HEK293 (cell line): ENCODE results near the gene GRN.

Experiments
- CTCF ChIA-PET: fragments of 350-600 bp; formaldehyde crosslinking; extraction: SDS; loops from one replicate; lab custom pipeline; 2021; ENCODE audit warnings: antibody characterized with exemption; lab: Yijun Ruan, JAX
- POLR2A ChIA-PET: fragments of 300-600 bp; formaldehyde crosslinking; extraction: SDS; loops from one replicate; lab custom pipeline; 2020; ENCODE audit warnings: antibody characterized with exemption, inconsistent platforms; lab: Yijun Ruan, JAX
- H3K27ac ChIP-seq: fragments of 200-500 bp; sonication (Bioruptor generic); 2 replicates; pipeline ENCODE4 v1.5.1; 2014; ENCODE audit warnings: low read depth, low read length, control low read depth, inconsistent platforms; ENCODE audit errors: extremely low read depth
- H3K36me3 ChIP-seq, 2 experiments: fragments of 200-500 bp in 1 of 2; sonication (Bioruptor generic) in 1 of 2; 1 replicate in 1 of 2; 2 replicates in 1 of 2; pipeline ENCODE4 v1.5.1; 2014 to 2017; ENCODE audit warnings: inconsistent platforms in 2 of 2, low read length in 2 of 2; ENCODE audit not compliant: control insufficient read depth in 2 of 2, insufficient read depth in 1 of 2
- H3K4me1 ChIP-seq: fragments of 200-500 bp; sonication (Bioruptor generic); 2 replicates; pipeline ENCODE4 v1.5.1; 2014; ENCODE audit warnings: mild to moderate bottlenecking, low read length, inconsistent platforms; ENCODE audit not compliant: control insufficient read depth, insufficient read depth
- H3K4me3 ChIP-seq: 2 replicates; pipeline ENCODE4 v1.5.1; 2011; ENCODE audit warnings: low read depth, mild to moderate bottlenecking, control low read depth, low read length, moderate library complexity
- H3K9me3 ChIP-seq: fragments of 200-500 bp; sonication (Bioruptor generic); 2 replicates; pipeline ENCODE4 v1.5.1; 2014; ENCODE audit warnings: low read depth, low read length, inconsistent platforms; ENCODE audit not compliant: control insufficient read depth, insufficient read depth
- IKZF3 ChIP-seq: fragments of 450-650 bp; IDR thresholded peaks from 2 replicates; pipeline ENCODE4 v1.5.0; 2018; ENCODE audit warnings: missing biosample characterization, mild to moderate bottlenecking, missing genetic modification characterization, moderate library complexity
- PATZ1 ChIP-seq: fragments of 450-650 bp; formaldehyde crosslinking; IDR thresholded peaks from 2 replicates; pipeline ENCODE4 v1.5.1; 2016; ENCODE audit warnings: missing biosample characterization, missing genetic modification characterization
- SP3 ChIP-seq: fragments of 450-650 bp; formaldehyde crosslinking; IDR thresholded peaks from 2 replicates; pipeline ENCODE4 v1.5.1; 2016; ENCODE audit warnings: missing biosample characterization, missing genetic modification characterization
- WT1 ChIP-seq: fragments of 450-650 bp; formaldehyde crosslinking; IDR thresholded peaks from 2 replicates; pipeline ENCODE4 v1.5.1; 2016; ENCODE audit warnings: missing biosample characterization, missing genetic modification characterization
- ZBTB1 ChIP-seq: fragments of 450-650 bp; formaldehyde crosslinking; IDR thresholded peaks from 2 replicates; pipeline ENCODE4 v1.5.1; 2016; ENCODE audit warnings: missing biosample characterization, missing genetic modification characterization
- ZIC2 ChIP-seq: fragments of 450-650 bp; formaldehyde crosslinking; IDR thresholded peaks from 2 replicates; pipeline ENCODE4 v1.5.1; 2016; ENCODE audit warnings: missing biosample characterization, missing genetic modification characterization
- ZNF132 ChIP-seq: fragments of 450-650 bp; formaldehyde crosslinking; IDR thresholded peaks from 2 replicates; pipeline ENCODE4 v1.5.1; 2017; ENCODE audit warnings: missing biosample characterization, missing genetic modification characterization, borderline replicate concordance
- ZNF184 ChIP-seq: fragments of 450-650 bp; IDR thresholded peaks from 2 replicates; pipeline ENCODE4 v1.5.1; 2018; ENCODE audit warnings: missing biosample characterization, mild to moderate bottlenecking, missing genetic modification characterization
- ZNF202 ChIP-seq: fragments of 450-650 bp; formaldehyde crosslinking; IDR thresholded peaks from 2 replicates; pipeline ENCODE4 v1.5.1; 2016; ENCODE audit warnings: missing biosample characterization, missing genetic modification characterization, borderline replicate concordance
- ZNF223 ChIP-seq: fragments of 450-650 bp; formaldehyde crosslinking; IDR thresholded peaks from 2 replicates; pipeline ENCODE4 v1.5.1; 2016; ENCODE audit warnings: missing biosample characterization, missing genetic modification characterization
- ZNF26 ChIP-seq: fragments of 450-650 bp; formaldehyde crosslinking; IDR thresholded peaks from 2 replicates; pipeline ENCODE4 v1.5.1; 2016; ENCODE audit warnings: missing biosample characterization, missing genetic modification characterization
- ZNF280C ChIP-seq: fragments of 450-650 bp; formaldehyde crosslinking; IDR thresholded peaks from 2 replicates; pipeline ENCODE4 v1.5.1; 2016; ENCODE audit warnings: missing biosample characterization, missing genetic modification characterization
- ZNF433 ChIP-seq: fragments of 450-650 bp; formaldehyde crosslinking; IDR thresholded peaks from 2 replicates; pipeline ENCODE4 v1.5.1; 2016; ENCODE audit warnings: missing biosample characterization, missing genetic modification characterization, low read depth
- ZNF449 ChIP-seq: fragments of 450-650 bp; formaldehyde crosslinking; IDR thresholded peaks from 2 replicates; pipeline ENCODE4 v1.5.1; 2017; ENCODE audit warnings: missing biosample characterization, mild to moderate bottlenecking, missing genetic modification characterization, moderate library complexity
- ZNF544 ChIP-seq: fragments of 450-650 bp; formaldehyde crosslinking; IDR thresholded peaks from 2 replicates; pipeline ENCODE4 v1.5.0; 2017; ENCODE audit warnings: missing biosample characterization, missing genetic modification characterization
- ZNF571 ChIP-seq: fragments of 450-650 bp; formaldehyde crosslinking; IDR thresholded peaks from 2 replicates; pipeline ENCODE4 v1.5.0; 2017; ENCODE audit warnings: missing biosample characterization, missing genetic modification characterization
- ZNF660 ChIP-seq: fragments of 450-650 bp; IDR thresholded peaks from 2 replicates; pipeline ENCODE4 v1.5.1; 2018; ENCODE audit warnings: missing biosample characterization, mild to moderate bottlenecking, missing genetic modification characterization
- ZNF776 ChIP-seq: fragments of 450-650 bp; formaldehyde crosslinking; IDR thresholded peaks from 2 replicates; pipeline ENCODE4 v1.5.0; 2017; ENCODE audit warnings: missing biosample characterization, missing genetic modification characterization, borderline replicate concordance
- ZSCAN30 ChIP-seq: fragments of 450-650 bp; IDR thresholded peaks from 2 replicates; pipeline ENCODE4 v1.5.1; 2018; ENCODE audit warnings: missing biosample characterization, mild to moderate bottlenecking, missing genetic modification characterization, moderate library complexity
- TF ChIP-seq, protein P1 (sequence below): fragments of 450-650 bp; formaldehyde crosslinking; IDR thresholded peaks from 2 replicates; pipeline ENCODE4 v1.5.1; 2016; ENCODE audit warnings: missing biosample characterization, missing genetic modification characterization
- TF ChIP-seq, protein P2 (sequence below): fragments of 450-650 bp; formaldehyde crosslinking; IDR thresholded peaks from 2 replicates; pipeline ENCODE4 v1.5.1; 2016; ENCODE audit warnings: missing biosample characterization, missing genetic modification characterization
- TF ChIP-seq, protein P3 (sequence below): fragments of 450-650 bp; formaldehyde crosslinking; IDR thresholded peaks from 2 replicates; pipeline ENCODE4 v1.5.1; 2016; ENCODE audit warnings: missing biosample characterization, missing genetic modification characterization

GRN gene

DNA sequence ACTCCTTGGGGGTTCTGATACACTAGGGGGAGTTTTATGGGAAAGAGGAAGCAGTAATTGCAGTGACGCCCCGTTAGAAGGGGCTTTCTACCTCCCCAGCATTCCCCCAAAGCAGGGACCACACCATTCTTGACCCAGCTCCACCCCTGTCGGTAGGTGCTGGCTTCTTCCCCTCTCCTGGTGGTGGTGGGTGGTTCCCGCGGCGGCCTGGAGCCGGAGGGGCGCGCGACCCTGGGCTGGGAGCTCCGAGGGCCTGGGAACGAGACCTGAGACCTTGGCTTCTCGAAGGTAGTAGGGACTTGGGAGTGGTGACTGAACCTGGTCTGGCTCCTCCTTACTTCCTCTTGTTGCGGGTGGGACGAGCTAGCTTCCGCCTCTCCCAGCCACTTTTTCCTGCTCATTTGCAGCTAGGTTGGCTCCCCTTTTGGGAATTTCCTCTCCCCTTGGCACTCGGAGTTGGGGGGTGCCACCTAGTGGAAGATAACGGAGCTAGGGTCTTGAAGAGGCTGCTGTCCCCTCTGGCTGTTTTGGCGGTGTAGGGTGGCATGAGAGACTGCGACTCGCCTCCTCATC lies 438 bp downstream of the GRN start:
- ChIA-PET POLR2A (interaction anchor here (0.5 to 2.5 kb wide), 21 partner anchors 10 to 222 kb away, joined by 3 to 23 read pairs (median 4); partner anchors contain the start of genes ASB16, FAM171A2, FZD2 and GPATCH8), CTCF (interaction anchor here (0.6 to 3.3 kb wide), 27 partner anchors 9 to 715 kb away, joined by 3 to 27 read pairs (median 4); partner anchors contain the start of genes FAM171A2, G6PC3 and SLC25A39)
- no peaks in the 10 kb centered on the region for H3K9me3 ChIP-seq
- H3K36me3 ChIP-seq = peaks cover 0 to 19% of the 10 kb centered on the region in 2 experiments; a peak in 1 of 3 replicates
- H3K4me1 ChIP-seq = no peaks in the 10 kb centered on the region
- H3K27ac ChIP-seq = peak overlapping the region; percentile 40; the same call in 1 of the 2 replicates
- H3K4me3 ChIP-seq = peak overlapping the region; percentile 82
- no peak for TF ChIP-seq ZNF449 (tag by site-specific recombination)
- no peak for TF ChIP-seq ZNF26 (tag by site-specific recombination)
- TF ChIP-seq ZNF184 (tag by site-specific recombination) = no peak
- no peak for TF ChIP-seq ZNF280C (tag by site-specific recombination)
- TF ChIP-seq, protein P1, sequence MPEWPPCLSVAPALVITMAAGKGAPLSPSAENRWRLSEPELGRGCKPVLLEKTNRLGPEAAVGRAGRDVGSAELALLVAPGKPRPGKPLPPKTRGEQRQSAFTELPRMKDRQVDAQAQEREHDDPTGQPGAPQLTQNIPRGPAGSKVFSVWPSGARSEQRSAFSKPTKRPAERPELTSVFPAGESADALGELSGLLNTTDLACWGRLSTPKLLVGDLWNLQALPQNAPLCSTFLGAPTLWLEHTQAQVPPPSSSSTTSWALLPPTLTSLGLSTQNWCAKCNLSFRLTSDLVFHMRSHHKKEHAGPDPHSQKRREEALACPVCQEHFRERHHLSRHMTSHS (tag by site-specific recombination) = no peak
- no peak for TF ChIP-seq ZIC2 (tag by site-specific recombination)
- TF ChIP-seq ZNF544 (tag by site-specific recombination) = no peak
- TF ChIP-seq, protein P2, sequence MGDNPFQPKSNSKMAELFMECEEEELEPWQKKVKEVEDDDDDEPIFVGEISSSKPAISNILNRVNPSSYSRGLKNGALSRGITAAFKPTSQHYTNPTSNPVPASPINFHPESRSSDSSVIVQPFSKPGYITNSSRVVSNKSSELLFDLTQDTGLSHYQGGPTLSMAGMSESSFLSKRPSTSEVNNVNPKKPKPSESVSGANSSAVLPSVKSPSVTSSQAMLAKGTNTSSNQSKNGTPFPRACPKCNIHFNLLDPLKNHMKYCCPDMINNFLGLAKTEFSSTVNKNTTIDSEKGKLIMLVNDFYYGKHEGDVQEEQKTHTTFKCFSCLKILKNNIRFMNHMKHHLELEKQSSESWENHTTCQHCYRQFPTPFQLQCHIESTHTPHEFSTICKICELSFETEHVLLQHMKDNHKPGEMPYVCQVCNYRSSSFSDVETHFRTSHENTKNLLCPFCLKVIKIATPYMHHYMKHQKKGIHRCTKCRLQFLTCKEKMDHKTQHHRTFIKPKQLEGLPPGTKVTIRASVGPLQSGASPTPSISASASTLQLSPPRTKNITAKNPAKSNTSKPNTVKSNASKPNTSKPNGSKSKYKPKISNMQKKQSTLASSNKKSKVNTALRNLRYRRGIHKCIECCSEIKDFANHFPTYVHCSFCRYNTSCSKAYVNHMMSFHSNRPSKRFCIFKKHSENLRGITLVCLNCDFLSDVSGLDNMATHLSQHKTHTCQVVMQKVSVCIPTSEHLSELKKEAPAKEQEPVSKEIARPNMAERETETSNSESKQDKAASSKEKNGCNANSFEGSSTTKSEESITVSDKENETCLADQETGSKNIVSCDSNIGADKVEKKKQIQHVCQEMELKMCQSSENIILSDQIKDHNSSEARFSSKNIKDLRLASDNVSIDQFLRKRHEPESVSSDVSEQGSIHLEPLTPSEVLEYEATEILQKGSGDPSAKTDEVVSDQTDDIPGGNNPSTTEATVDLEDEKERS (tag by site-specific recombination) = no peak
- no peak for TF ChIP-seq ZNF433 (tag by site-specific recombination)
- TF ChIP-seq ZBTB1 (tag by site-specific recombination) = no peak
- TF ChIP-seq ZNF660 = peak; percentile 32; the same call in 1 of the 2 replicates
- TF ChIP-seq ZSCAN30 (tag by site-specific recombination) = peak; percentile 38; the same call in 1 of the 2 replicates
- no peak for TF ChIP-seq ZNF776 (tag by site-specific recombination)
- peak; percentile 80 for TF ChIP-seq IKZF3 (tag by site-specific recombination)
- no peak for TF ChIP-seq WT1 (tag by site-specific recombination)
- TF ChIP-seq ZNF571 = no peak
- TF ChIP-seq SP3 (tag by site-specific recombination) = no peak
- TF ChIP-seq, protein P3, sequence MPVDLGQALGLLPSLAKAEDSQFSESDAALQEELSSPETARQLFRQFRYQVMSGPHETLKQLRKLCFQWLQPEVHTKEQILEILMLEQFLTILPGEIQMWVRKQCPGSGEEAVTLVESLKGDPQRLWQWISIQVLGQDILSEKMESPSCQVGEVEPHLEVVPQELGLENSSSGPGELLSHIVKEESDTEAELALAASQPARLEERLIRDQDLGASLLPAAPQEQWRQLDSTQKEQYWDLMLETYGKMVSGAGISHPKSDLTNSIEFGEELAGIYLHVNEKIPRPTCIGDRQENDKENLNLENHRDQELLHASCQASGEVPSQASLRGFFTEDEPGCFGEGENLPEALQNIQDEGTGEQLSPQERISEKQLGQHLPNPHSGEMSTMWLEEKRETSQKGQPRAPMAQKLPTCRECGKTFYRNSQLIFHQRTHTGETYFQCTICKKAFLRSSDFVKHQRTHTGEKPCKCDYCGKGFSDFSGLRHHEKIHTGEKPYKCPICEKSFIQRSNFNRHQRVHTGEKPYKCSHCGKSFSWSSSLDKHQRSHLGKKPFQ (tag by site-specific recombination) = no peak
- no peak for TF ChIP-seq ZNF132 (tag by site-specific recombination)
- no peak for TF ChIP-seq ZNF223 (tag by site-specific recombination)
- TF ChIP-seq ZNF202 = no peak
- 0 out of 2 replicates have a peak, but pooled peaks have one; percentile 0 for TF ChIP-seq PATZ1 (tag by site-specific recombination)
